Upper lobe of left lung (tissue), 6 donors: ENCODE data around the gene TFF1. TPM values are rescaled to one million over a fixed set of nuclear protein-coding genes. Genes with fewer than 3 reads are reported as not detected.
A peak's percentile ranks its signal among the peaks of the same experiment; 100 is the strongest.

Experiments used
- ATAC-seq, 2 donors: fragments of 200-7000 bp; cut with Tn5 transposase; one replicate each; pipeline ENCODE4 v1.9.1; 2022; ENCODE audit warnings: mild to moderate bottlenecking in 2 of 2, moderate library complexity in 2 of 2; ENCODE audit not compliant: low FRiP score in 2 of 2
- DNase-seq, 2 donors: peaks; one replicate each; pipeline ENCODE4 v3.0.0-alpha.2; 2019 to 2020
- H3K27ac ChIP-seq, 4 donors: fragments of 200-600 bp; sonication (generic); one replicate each; pipeline ENCODE4 v1.5.1; 2016 to 2019
- H3K27me3 ChIP-seq, 4 donors: fragments of 200-600 bp; sonication (generic); one replicate each; pipeline ENCODE4 v1.5.1; 2017 to 2019
- H3K36me3 ChIP-seq, 4 donors: fragments of 200-600 bp; sonication (generic); one replicate each; pipeline ENCODE4 v1.5.1; 2016 to 2019
- H3K4me1 ChIP-seq, 4 donors: fragments of 200-600 bp; sonication (generic); one replicate each; pipeline ENCODE4 v1.5.1; 2018 to 2019
- H3K4me3 ChIP-seq, 4 donors: fragments of 200-600 bp; sonication (generic); one replicate each; pipeline ENCODE4 v1.5.1; 2017 to 2019; ENCODE audit warnings: mild to moderate bottlenecking in 2 of 4, moderate library complexity in 1 of 4
- H3K9me3 ChIP-seq, 4 donors: fragments of 200-600 bp; sonication (generic); one replicate each; pipeline ENCODE4 v1.5.1; 2018 to 2019
- CTCF ChIP-seq, 6 experiments: fragments of 450-650 bp in 4 of 6; fragments of 200-600 bp in 2 of 6; sonication (generic) in 2 of 6; IDR thresholded peaks; one replicate each; pipeline ENCODE4 v1.5.1; 2016 to 2019; ENCODE audit warnings: antibody characterized with exemption in 6 of 6
- EP300 ChIP-seq, 4 donors: sonication (generic); formaldehyde crosslinking; IDR thresholded peaks; one replicate each; pipeline ENCODE4 v1.5.1; 2017; ENCODE audit warnings: antibody characterized with exemption in 4 of 4, control low read depth in 2 of 4
- POLR2A ChIP-seq, 4 donors: fragments of 450-650 bp; IDR thresholded peaks; one replicate each; pipeline ENCODE4 v1.5.1; 2016 to 2017; ENCODE audit warnings: antibody characterized with exemption in 4 of 4, mild to moderate bottlenecking in 2 of 4
- POLR2AphosphoS5 ChIP-seq, 2 donors: sonication (generic); formaldehyde crosslinking; IDR thresholded peaks; one replicate each; pipeline ENCODE4 v1.5.1; 2017; ENCODE audit warnings: antibody characterized with exemption in 2 of 2
- WGBS, 2 donors: methylation state at CpG; one replicate each; pipeline ENCODE4 v1.1.5; 2017 to 2018; 5-methylcytosine and 5-hydroxymethylcytosine counted together
- total RNA-seq, 6 donors: library from RNA; depleted of rRNA in 4 of 6; stranded (reverse); fragments of >200 nt in 4 of 6; gene quantifications; one replicate each; pipeline versions ENCODE4 v1.1.0 to v1.2.1, GENCODE V29; 2016 to 2021
- donor health status: DM: no; HTN: no; CAD: no; lungs with moderate emphysema.
- donor health status: DM: no; HTN: yes; CAD: no; lungs with severe emphysema.

Gene TFF1
- total RNA-seq, 6 donors from 2014 or later: 0.72 to 0.84 TPM; not detected in 4

- DNase-seq (no peak), ATAC-seq (no peak)
- TF ChIP-seq POLR2A (IDR thresholded peaks at IDR 0.05): no peak
- no peak for TF ChIP-seq POLR2AphosphoS5 (IDR thresholded peaks at IDR 0.05)
- TF ChIP-seq EP300 (IDR thresholded peaks at IDR 0.05): no peak
- no peak for TF ChIP-seq CTCF (IDR thresholded peaks at IDR 0.05)
These were observed 18.0 kb upstream of the TFF1 start for GRCh38 chr21:42384156-42384945.

GRCh38 chr21:42383331-42383730 lies 17.0 kb upstream of the TFF1 start:
- TF ChIP-seq CTCF (IDR thresholded peaks at IDR 0.05): no peak
- TF ChIP-seq POLR2A (IDR thresholded peaks at IDR 0.05): no peak
- no peak for TF ChIP-seq EP300 (IDR thresholded peaks at IDR 0.05)
- no peak for TF ChIP-seq POLR2AphosphoS5 (IDR thresholded peaks at IDR 0.05)
- peaks cover 0 to 10% (median 0%) of the 10 kb centered on the region in 4 donors for H3K9me3 ChIP-seq
- 77 to 90% methylated on average over 6 of the region's 6 CpGs for WGBS, 2 donors
- no peak overlapping the region for H3K4me3 ChIP-seq
- H3K27me3 ChIP-seq: no peaks in the 10 kb centered on the region
- H3K36me3 ChIP-seq: no peaks in the 10 kb centered on the region
- peaks cover 0 to 8% (median 2%) of the 10 kb centered on the region in 4 donors for H3K4me1 ChIP-seq
- H3K27ac ChIP-seq: no peak overlapping the region
- ATAC-seq (no peak), DNase-seq (no peak)

More at GRCh38 chr21:42384156-42384945, 18.0 kb upstream of the TFF1 start:
- Histone ChIP-seq H3K9me3 (peaks cover 0 to 10% (median 0%) of the 10 kb centered on the region in 4 donors), H3K27me3 (no peaks in the 10 kb centered on the region), H3K4me3 (no peak overlapping the region), H3K36me3 (no peaks in the 10 kb centered on the region), H3K27ac (no peak overlapping the region), H3K4me1 (peaks cover 0 to 10% (median 7%) of the 10 kb centered on the region in 4 donors)
- WGBS, 2 donors: 76 to 77% methylated on average over 8 of the region's 8 CpGs

GRCh38 chr21:42382915-42383314 lies 16.6 kb upstream of the TFF1 start:
- H3K9me3 ChIP-seq: peaks cover 0 to 10% (median 0%) of the 10 kb centered on the region in 4 donors
- TF ChIP-seq POLR2AphosphoS5 (IDR thresholded peaks at IDR 0.05): no peak
- no peak for TF ChIP-seq POLR2A (IDR thresholded peaks at IDR 0.05)
- no peak for TF ChIP-seq CTCF (IDR thresholded peaks at IDR 0.05)
- no peak for TF ChIP-seq EP300 (IDR thresholded peaks at IDR 0.05)
- DNase-seq: no peak
- H3K36me3 ChIP-seq: no peaks in the 10 kb centered on the region
- ATAC-seq: no peak
- no peak overlapping the region for H3K4me3 ChIP-seq
- H3K27ac ChIP-seq: no peak overlapping the region
- 92 to 94% methylated on average over 2 to 6 of the region's 6 CpGs for WGBS, 2 donors
- no peaks in the 10 kb centered on the region for H3K27me3 ChIP-seq
- peaks cover 0 to 8% (median 2%) of the 10 kb centered on the region in 4 donors for H3K4me1 ChIP-seq

- Histone ChIP-seq H3K9me3 (peaks cover 0 to 10% (median 0%) of the 10 kb centered on the region in 4 donors), H3K36me3 (no peaks in the 10 kb centered on the region), H3K27ac (no peak overlapping the region), H3K4me1 (peaks cover 0 to 8% (median 2%) of the 10 kb centered on the region in 4 donors), H3K4me3 (no peak overlapping the region), H3K27me3 (no peaks in the 10 kb centered on the region)
- DNase-seq (peak in 1 of 2 donors; percentile 73), ATAC-seq (peak; percentile 45 to 55)
- 47 to 75% methylated on average over 1 of the region's 1 CpG for WGBS, 2 donors
- no peak for TF ChIP-seq POLR2AphosphoS5 (IDR thresholded peaks at IDR 0.05)
- peak in 5 of 6 experiments; percentile 19 to 88 (median 76) for TF ChIP-seq CTCF (IDR thresholded peaks at IDR 0.05)
- no peak for TF ChIP-seq EP300 (IDR thresholded peaks at IDR 0.05)
These were observed 15.1 kb upstream of the TFF1 start for GRCh38 chr21:42381347-42381984.
